Liver (tissue), 10 donors: ENCODE results near the gene NPC1L1. TPM values are rescaled to one million over a fixed set of nuclear protein-coding genes. Genes with fewer than 3 reads are reported as not detected.

ENCODE experiments used
- DNase-seq: peaks from one replicate; pipeline ENCODE4 v3.0.0-alpha.2; 2017; ENCODE audit warnings: low spot score
- H3K27ac ChIP-seq, 2 donors: one replicate each; pipeline ENCODE4 v1.7.0; 2013; ENCODE audit warnings: inconsistent platforms in 2 of 2, low read length in 2 of 2, control low read depth in 1 of 2, low read depth in 1 of 2, mild to moderate bottlenecking in 1 of 2
- H3K27me3 ChIP-seq, 4 donors: one replicate each; pipeline versions ENCODE4 v1.6.1 to v1.7.0; 2013; ENCODE audit warnings: low read length in 3 of 4, inconsistent platforms in 1 of 4, mild to moderate bottlenecking in 1 of 4, moderate library complexity in 1 of 4; ENCODE audit not compliant: control insufficient read depth in 4 of 4, insufficient read depth in 4 of 4
- H3K36me3 ChIP-seq, 4 donors: one replicate each; pipeline versions ENCODE4 v1.6.1 to v1.7.0; 2013; ENCODE audit warnings: low read length in 3 of 4, mild to moderate bottlenecking in 3 of 4, low read depth in 1 of 4, moderate library complexity in 1 of 4; ENCODE audit not compliant: control insufficient read depth in 4 of 4, insufficient read depth in 3 of 4
- H3K4me1 ChIP-seq, 4 donors: one replicate each; pipeline versions ENCODE4 v1.6.1 to v1.7.0; 2013; ENCODE audit warnings: low read length in 3 of 4, mild to moderate bottlenecking in 3 of 4, moderate library complexity in 1 of 4; ENCODE audit not compliant: control insufficient read depth in 4 of 4, insufficient read depth in 4 of 4
- H3K4me3 ChIP-seq, 3 donors: one replicate each; pipeline versions ENCODE4 v1.6.1 to v1.7.0; 2013; ENCODE audit warnings: low read length in 3 of 3, control low read depth in 1 of 3, low read depth in 1 of 3, mild to moderate bottlenecking in 1 of 3
- H3K9ac ChIP-seq, 2 donors: one replicate each; pipeline ENCODE4 v1.7.0; 2013; ENCODE audit warnings: low read length in 2 of 2, mild to moderate bottlenecking in 2 of 2, moderate library complexity in 2 of 2, control low read depth in 1 of 2, low read depth in 1 of 2
- H3K9me3 ChIP-seq, 4 donors: one replicate each; pipeline versions ENCODE4 v1.6.1 to v1.7.0; 2013; ENCODE audit warnings: low read length in 3 of 4; ENCODE audit not compliant: control insufficient read depth in 4 of 4
- FOXA2 ChIP-seq: IDR thresholded peaks from 2 replicates; pipeline ENCODE4 v1.6.1; 2016; ENCODE audit warnings: antibody characterized with exemption
- HNF4A ChIP-seq, 2 donors: conservative IDR thresholded peaks; 2 replicates each; pipeline ENCODE4 v1.6.1; 2016; ENCODE audit warnings: antibody characterized with exemption in 2 of 2, mild to moderate bottlenecking in 2 of 2
- RAD21 ChIP-seq, 2 donors: IDR thresholded peaks; 2 replicates each; pipeline ENCODE4 v1.6.1; 2016; ENCODE audit warnings: antibody characterized with exemption in 2 of 2, mild to moderate bottlenecking in 2 of 2
- RXRA ChIP-seq, 2 donors: IDR thresholded peaks; 2 replicates each; pipeline ENCODE4 v1.6.1; 2017 to 2018; ENCODE audit warnings: antibody characterized with exemption in 2 of 2, mild to moderate bottlenecking in 1 of 2
- SP1 ChIP-seq: IDR thresholded peaks from 2 replicates; pipeline ENCODE4 v1.6.1; 2018; ENCODE audit warnings: antibody characterized with exemption, mild to moderate bottlenecking
- TAF1 ChIP-seq: conservative IDR thresholded peaks from 2 replicates; pipeline ENCODE4 v1.6.1; 2016; ENCODE audit warnings: antibody characterized with exemption, mild to moderate bottlenecking
- YY1 ChIP-seq: IDR thresholded peaks from 2 replicates; pipeline ENCODE4 v1.6.1; 2016; ENCODE audit warnings: antibody characterized with exemption, mild to moderate bottlenecking
- WGBS: extraction: QIAGEN DNeasy Blood & Tissue Kit; methylation state at CpG from one replicate; pipeline ENCODE4 v1.1.7; 2013; 5-methylcytosine and 5-hydroxymethylcytosine counted together
- polyA plus RNA-seq, 2 donors: library from polyadenylated mRNA; stranded (reverse) in 1 of 2; unstranded in 1 of 2; fragments of 200-250 nt in 1 of 2; fragments of >200 nt in 1 of 2; fragmentation: Nextera tagmentation in 1 of 2; extraction: Ambion mirVana in 1 of 2; gene quantifications; one replicate each; pipeline versions ENCODE4 v1.2.1 to v1.2.3, GENCODE V29; 2013 to 2015
- small RNA-seq: library from RNA; depleted of rRNA; stranded (forward); fragments of <200 nt; gene quantifications from one replicate; pipeline ENCODE3, GENCODE V24; 2014
- total RNA-seq, 2 donors: library from RNA; depleted of rRNA; stranded (reverse); fragments of >200 nt; gene quantifications; one replicate each; pipeline ENCODE4 v1.2.3, GENCODE V29; 2014
- TF ChIP-seq, protein P1 (sequence below): IDR thresholded peaks from 2 replicates; pipeline ENCODE4 v1.6.1; 2016; ENCODE audit warnings: antibody characterized with exemption
- TF ChIP-seq, protein P2 (sequence below): fragments of 150-350 bp; IDR thresholded peaks from 2 replicates; pipeline ENCODE4 v1.5.1; 2017; ENCODE audit warnings: improper control_type of control experiment, low read depth, low read length; ENCODE audit not compliant: missing input control
- TF ChIP-seq, protein P3 (sequence below): IDR thresholded peaks from 2 replicates; pipeline ENCODE4 v1.6.1; 2016; ENCODE audit warnings: antibody characterized with exemption
- donor health status: healthy.
- donor health status: healthy.
- donor health status: healthy.
- donor health status: healthy.
- donor health status: healthy.

Gene NPC1L1
- total and polyA plus RNA-seq, 4 donors, result 7.2 to 22.1 (median 15.3) TPM

- TF ChIP-seq, protein P1, sequence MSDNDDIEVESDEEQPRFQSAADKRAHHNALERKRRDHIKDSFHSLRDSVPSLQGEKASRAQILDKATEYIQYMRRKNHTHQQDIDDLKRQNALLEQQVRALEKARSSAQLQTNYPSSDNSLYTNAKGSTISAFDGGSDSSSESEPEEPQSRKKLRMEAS, result no peak
- TF ChIP-seq, protein P2, sequence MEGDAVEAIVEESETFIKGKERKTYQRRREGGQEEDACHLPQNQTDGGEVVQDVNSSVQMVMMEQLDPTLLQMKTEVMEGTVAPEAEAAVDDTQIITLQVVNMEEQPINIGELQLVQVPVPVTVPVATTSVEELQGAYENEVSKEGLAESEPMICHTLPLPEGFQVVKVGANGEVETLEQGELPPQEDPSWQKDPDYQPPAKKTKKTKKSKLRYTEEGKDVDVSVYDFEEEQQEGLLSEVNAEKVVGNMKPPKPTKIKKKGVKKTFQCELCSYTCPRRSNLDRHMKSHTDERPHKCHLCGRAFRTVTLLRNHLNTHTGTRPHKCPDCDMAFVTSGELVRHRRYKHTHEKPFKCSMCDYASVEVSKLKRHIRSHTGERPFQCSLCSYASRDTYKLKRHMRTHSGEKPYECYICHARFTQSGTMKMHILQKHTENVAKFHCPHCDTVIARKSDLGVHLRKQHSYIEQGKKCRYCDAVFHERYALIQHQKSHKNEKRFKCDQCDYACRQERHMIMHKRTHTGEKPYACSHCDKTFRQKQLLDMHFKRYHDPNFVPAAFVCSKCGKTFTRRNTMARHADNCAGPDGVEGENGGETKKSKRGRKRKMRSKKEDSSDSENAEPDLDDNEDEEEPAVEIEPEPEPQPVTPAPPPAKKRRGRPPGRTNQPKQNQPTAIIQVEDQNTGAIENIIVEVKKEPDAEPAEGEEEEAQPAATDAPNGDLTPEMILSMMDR, result no peak
- no peak for TF ChIP-seq YY1
- TF ChIP-seq FOXA2, result no peak
- TF ChIP-seq TAF1, result no peak
- TF ChIP-seq, protein P3, sequence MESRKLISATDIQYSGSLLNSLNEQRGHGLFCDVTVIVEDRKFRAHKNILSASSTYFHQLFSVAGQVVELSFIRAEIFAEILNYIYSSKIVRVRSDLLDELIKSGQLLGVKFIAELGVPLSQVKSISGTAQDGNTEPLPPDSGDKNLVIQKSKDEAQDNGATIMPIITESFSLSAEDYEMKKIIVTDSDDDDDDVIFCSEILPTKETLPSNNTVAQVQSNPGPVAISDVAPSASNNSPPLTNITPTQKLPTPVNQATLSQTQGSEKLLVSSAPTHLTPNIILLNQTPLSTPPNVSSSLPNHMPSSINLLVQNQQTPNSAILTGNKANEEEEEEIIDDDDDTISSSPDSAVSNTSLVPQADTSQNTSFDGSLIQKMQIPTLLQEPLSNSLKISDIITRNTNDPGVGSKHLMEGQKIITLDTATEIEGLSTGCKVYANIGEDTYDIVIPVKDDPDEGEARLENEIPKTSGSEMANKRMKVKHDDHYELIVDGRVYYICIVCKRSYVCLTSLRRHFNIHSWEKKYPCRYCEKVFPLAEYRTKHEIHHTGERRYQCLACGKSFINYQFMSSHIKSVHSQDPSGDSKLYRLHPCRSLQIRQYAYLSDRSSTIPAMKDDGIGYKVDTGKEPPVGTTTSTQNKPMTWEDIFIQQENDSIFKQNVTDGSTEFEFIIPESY, result no peak
Measured at GRCh38 chr7:44465490-44465889, 75.6 kb downstream of the NPC1L1 start (continued).

GRCh38 chr7:44463169-44463808, 77.8 kb downstream of the NPC1L1 start:
- H3K36me3 ChIP-seq, result peaks cover 0 to 7% (median 2%) of the 10 kb centered on the region in 4 donors
- peaks cover under 1 to 5% (median 1%) of the 10 kb centered on the region in 4 donors for H3K4me1 ChIP-seq
- no peak overlapping the region for H3K9ac ChIP-seq
- H3K9me3 ChIP-seq, result no peaks in the 10 kb centered on the region
- DNase-seq, result no peak
- TF ChIP-seq, protein P1, result no peak
- TF ChIP-seq HNF4A (conservative IDR thresholded peaks at IDR 0.05) (no peak), FOXA2 (no peak), RAD21 (IDR thresholded peaks at IDR 0.05) (peak in 1 of 2 donors; percentile 29), RXRA (IDR thresholded peaks at IDR 0.05) (no peak), SP1 (no peak)
- TF ChIP-seq, protein P2, result peak; percentile 10
- TF ChIP-seq, protein P3, result no peak
- H3K27ac ChIP-seq, result no peak overlapping the region
- 98% methylated on average over 1 of the region's 1 CpG for WGBS
- no peak overlapping the region for H3K4me3 ChIP-seq
- H3K27me3 ChIP-seq, result no peaks in the 10 kb centered on the region

Small RNA genes lying within 50 kb of the gene (small RNA-seq; reads per million reads assigned to genes)
- gene RNU6-1097P, result not detected

Other genes with a start within 250 kb of the NPC1L1 start
- gene CAMK2B, start 215.7 kb downstream of the NPC1L1 start, total RNA-seq, result 1 to 10 TPM in 1 of 2 donors, not detected in 1; 2.2 TPM
- gene CAMK2B, start 215.7 kb downstream of the NPC1L1 start, polyA plus RNA-seq, result 1 to 10 TPM; 2.1 to 3.3 TPM
- gene NUDCD3, start 50.7 kb downstream of the NPC1L1 start, total RNA-seq, result 10 to 100 TPM; 22.1 to 30.7 TPM
- gene NUDCD3, start 50.7 kb downstream of the NPC1L1 start, polyA plus RNA-seq, result 10 to 100 TPM; 15.4 to 26.4 TPM
- gene DDX56, start 32.6 kb upstream of the NPC1L1 start, total RNA-seq, result 10 to 100 TPM; 24.3 to 42.1 TPM
- gene DDX56, start 32.6 kb upstream of the NPC1L1 start, polyA plus RNA-seq, result 10 to 100 TPM; 31.1 to 32.6 TPM
- 10 to 100 TPM; 46.5 to 97.1 TPM for gene TMED4, start 40.9 kb upstream of the NPC1L1 start, total RNA-seq
- gene TMED4, start 40.9 kb upstream of the NPC1L1 start, polyA plus RNA-seq, result 10 to 100 TPM; 26.9 to 47.4 TPM
- 10 to 100 TPM; 49.6 to 71.2 TPM for gene OGDH, start 65.3 kb upstream of the NPC1L1 start, total RNA-seq
- gene OGDH, start 65.3 kb upstream of the NPC1L1 start, polyA plus RNA-seq, result 10 to 100 TPM; 10.8 to 32.8 TPM
- gene ZMIZ2, start 207.5 kb upstream of the NPC1L1 start, total RNA-seq, result 10 to 100 TPM in 1 of 2 donors, 1 to 10 TPM in 1; 4.4 to 11.0 TPM
- gene ZMIZ2, start 207.5 kb upstream of the NPC1L1 start, polyA plus RNA-seq, result 10 to 100 TPM in 1 of 2 donors, 1 to 10 TPM in 1; 4.5 to 11.6 TPM